ENCODE data around the gene SGSM2. TPM values are rescaled to one million over a fixed set of nuclear protein-coding genes. Genes with fewer than 3 reads are reported as not detected.

The SGSM2 gene
- total RNA-seq, 1 donor from 2014 or later, result 39.1 TPM

DNA sequence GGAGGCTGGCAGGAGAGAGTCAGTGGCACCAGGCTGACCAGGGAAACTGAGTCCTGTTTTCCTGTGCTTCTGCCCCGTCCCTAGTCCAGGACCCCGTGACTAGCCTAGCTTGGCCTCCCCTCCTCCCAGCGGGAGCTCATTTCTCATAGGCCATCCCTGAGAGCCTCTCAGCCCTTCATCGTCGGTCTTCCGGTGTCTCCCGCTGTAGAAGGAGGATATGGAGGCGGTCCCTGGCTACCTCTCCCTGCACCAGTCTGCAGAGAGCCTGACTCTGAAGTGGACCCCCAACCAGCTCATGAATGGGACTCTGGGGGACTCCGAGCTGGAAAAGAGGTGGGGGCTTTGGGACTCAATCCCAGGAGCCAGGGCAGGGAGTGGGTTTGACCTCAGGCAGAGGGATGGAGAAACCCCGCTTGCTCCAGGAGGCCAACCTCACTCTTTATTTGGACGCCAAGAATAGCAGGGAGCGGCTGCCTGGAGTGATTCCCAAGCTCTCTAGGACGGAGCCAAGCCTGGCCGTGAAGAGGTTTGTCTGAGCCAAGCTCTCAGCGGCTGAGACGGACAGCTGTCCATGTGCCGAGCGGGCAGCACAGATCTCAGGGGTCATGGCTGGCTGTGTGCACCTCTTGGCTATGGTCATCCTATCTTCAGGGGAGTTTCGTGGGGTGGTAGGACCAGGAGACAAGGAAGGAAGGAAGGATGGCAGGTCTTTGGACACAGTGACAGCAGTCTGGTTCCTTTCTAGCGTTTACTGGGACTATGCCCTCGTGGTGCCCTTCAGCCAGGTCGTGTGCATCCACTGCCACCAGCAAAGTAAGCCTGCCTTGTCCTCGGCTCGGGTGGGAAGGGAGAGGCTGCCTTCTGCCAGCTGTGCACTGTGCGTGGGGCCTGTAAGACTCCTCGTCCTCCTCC, 26.8 kb downstream of the SGSM2 start:
- H3K4me3 Mint-ChIP-seq, result no peak overlapping the region
- H3K27me3 Mint-ChIP-seq (ENCODE audit: insufficient read depth), result no peaks in the 10 kb centered on the region
- H3K9me3 Mint-ChIP-seq, result no peaks in the 10 kb centered on the region
- no peak overlapping the region for H3K27ac Mint-ChIP-seq
- intact Hi-C loops (cut with micrococcal nuclease), result no loop called here
- no peaks in the 10 kb centered on the region for H3K4me1 Mint-ChIP-seq (ENCODE audit: low read depth)
- peaks cover 3% of the 10 kb centered on the region for H3K36me3 Mint-ChIP-seq (ENCODE audit: low read depth)
- DNase-seq (ENCODE audit: low spot score), result no peak

DNA sequence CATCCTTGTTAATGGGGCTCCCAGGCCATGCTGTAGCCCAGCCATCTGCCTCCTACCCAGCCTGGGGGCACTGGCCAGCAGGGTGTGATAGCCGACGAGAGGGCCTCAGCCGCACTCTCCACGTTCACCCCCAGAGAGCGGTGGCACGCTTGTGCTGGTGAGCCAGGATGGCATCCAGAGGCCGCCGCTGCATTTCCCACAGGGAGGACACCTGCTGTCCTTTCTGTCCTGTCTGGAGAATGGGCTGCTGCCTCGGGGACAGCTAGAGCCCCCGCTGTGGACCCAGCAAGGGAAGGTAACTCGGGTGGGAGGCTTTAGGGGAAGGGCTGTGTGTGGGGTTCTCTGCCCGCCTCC, 27.4 kb downstream of the SGSM2 start:
- no peak overlapping the region for H3K27ac Mint-ChIP-seq
- no peaks in the 10 kb centered on the region for H3K9me3 Mint-ChIP-seq
- peaks cover 3% of the 10 kb centered on the region for H3K36me3 Mint-ChIP-seq (ENCODE audit: low read depth)
- no peaks in the 10 kb centered on the region for H3K27me3 Mint-ChIP-seq (ENCODE audit: insufficient read depth)
- intact Hi-C loops (cut with micrococcal nuclease), result no loop called here
- no peak overlapping the region for H3K4me3 Mint-ChIP-seq
- no peak for DNase-seq (ENCODE audit: low spot score)
- H3K4me1 Mint-ChIP-seq (ENCODE audit: low read depth), result no peaks in the 10 kb centered on the region

DNA sequence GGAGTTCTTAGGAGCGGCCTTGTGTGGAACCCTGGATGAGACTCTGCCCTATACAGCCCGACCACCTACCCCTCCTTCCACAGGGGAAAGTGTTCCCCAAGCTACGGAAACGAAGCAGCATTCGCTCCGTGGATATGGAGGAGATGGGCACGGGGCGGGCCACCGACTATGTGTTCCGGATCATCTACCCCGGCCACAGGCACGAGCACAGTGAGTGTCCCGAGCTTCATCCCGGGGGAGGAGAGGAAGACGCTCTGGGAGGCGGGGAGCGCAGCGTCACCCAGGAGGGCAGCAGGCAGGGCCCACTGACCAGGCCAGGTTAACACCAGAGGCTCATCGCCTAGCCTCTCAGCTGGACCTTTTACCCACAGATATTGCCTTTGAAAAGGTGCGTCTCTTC, 27.8 kb downstream of the SGSM2 start:
- no peak overlapping the region for H3K4me3 Mint-ChIP-seq
- intact Hi-C loops (cut with micrococcal nuclease), result no loop called here
- no peaks in the 10 kb centered on the region for H3K27me3 Mint-ChIP-seq (ENCODE audit: insufficient read depth)
- no peak for DNase-seq (ENCODE audit: low spot score)
- no peaks in the 10 kb centered on the region for H3K9me3 Mint-ChIP-seq
- H3K4me1 Mint-ChIP-seq (ENCODE audit: low read depth), result no peaks in the 10 kb centered on the region
- no peak overlapping the region for H3K27ac Mint-ChIP-seq
- H3K36me3 Mint-ChIP-seq (ENCODE audit: low read depth), result peaks cover 3% of the 10 kb centered on the region

DNA sequence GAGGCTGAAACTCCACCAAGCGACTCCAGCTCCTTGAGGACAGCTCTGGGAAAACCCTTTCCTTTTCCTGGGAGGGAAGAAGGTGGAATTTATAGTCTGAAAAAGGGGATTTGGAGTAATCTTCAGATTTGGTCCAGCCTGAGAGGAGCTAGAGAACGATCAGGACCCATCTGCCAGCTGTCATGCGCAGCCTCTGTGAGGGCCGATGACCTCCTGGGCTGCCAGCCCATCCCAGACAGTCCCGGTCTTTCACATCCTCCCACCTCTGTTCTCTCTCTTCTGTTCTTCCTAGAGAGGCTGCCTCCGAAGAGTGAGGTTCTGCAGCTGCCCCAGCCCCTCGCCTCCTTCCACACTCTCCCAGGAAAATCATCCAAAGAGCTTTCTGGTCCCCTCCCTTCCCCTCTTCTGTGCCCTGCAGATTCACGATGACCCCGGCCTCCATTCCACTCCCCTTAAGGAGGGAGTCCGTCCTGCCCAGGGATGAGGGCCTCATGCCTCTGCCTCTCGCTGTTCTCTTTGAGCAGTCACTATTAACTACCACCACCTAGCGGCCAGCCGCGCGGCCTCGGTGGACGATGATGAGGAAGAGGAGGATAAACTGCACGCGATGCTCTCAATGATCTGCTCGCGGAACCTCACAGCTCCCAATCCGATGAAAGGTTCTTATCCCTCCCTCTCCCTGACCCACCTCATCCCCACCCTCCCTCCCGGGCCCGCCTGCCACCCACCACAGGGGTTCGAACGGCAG, 29.6 kb downstream of the SGSM2 start:
- Mint-ChIP-seq H3K4me3 (no peak overlapping the region), H3K36me3 (ENCODE audit: low read depth) (peaks cover 3% of the 10 kb centered on the region), H3K4me1 (ENCODE audit: low read depth) (no peaks in the 10 kb centered on the region), H3K27ac (no peak overlapping the region), H3K9me3 (no peaks in the 10 kb centered on the region), H3K27me3 (ENCODE audit: insufficient read depth) (no peaks in the 10 kb centered on the region)
- no peak for DNase-seq (ENCODE audit: low spot score)
- intact Hi-C loops (cut with micrococcal nuclease), result no loop called here

DNA sequence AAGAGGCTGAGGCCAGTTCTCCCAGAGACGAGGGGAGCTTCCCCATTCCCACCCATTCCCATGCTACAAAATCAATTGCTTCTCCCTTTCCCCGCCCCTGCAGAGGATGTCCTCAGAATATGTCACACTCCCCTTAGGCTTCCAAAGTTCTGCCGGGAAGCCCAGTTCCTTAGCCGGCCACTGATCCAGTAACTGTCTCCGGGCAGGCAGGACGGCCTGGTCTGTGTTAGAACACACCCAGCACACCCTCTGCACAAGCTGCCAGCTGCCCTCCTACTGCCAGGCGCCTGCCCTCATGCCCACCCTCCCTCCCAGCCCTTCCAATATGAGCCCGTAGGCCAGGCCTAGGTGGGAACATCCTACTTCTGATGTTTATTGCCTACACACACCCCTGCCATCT, 31.1 kb downstream of the SGSM2 start:
- intact Hi-C loops (cut with micrococcal nuclease), result no loop called here
- Mint-ChIP-seq H3K27me3 (ENCODE audit: insufficient read depth) (no peaks in the 10 kb centered on the region), H3K9me3 (no peaks in the 10 kb centered on the region), H3K27ac (no peak overlapping the region), H3K36me3 (ENCODE audit: low read depth) (peaks cover 3% of the 10 kb centered on the region), H3K4me1 (ENCODE audit: low read depth) (no peaks in the 10 kb centered on the region), H3K4me3 (no peak overlapping the region)
- no peak for DNase-seq (ENCODE audit: low spot score)

DNA sequence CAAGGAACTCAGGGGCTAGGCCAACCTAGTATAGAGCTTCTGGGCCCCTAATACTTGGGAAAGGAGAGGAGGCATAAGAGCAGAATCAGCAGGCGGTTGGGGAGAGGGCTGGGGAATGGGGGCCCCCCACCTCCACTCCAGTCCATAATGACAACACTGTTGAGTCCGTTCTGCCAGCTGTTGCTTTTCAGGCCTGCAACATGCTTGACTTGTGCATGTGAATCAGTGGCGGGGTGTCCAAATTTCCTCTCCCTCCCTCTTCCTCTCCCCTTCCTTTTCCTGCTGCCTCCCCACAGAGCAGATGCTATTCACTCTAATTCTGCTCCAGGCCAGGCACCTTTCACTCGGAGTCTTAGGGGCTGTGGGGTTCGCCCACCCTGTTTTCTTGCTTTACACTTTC, 31.7 kb downstream of the SGSM2 start:
- intact Hi-C loops (cut with micrococcal nuclease), result no loop called here
- no peak overlapping the region for H3K27ac Mint-ChIP-seq

DNA sequence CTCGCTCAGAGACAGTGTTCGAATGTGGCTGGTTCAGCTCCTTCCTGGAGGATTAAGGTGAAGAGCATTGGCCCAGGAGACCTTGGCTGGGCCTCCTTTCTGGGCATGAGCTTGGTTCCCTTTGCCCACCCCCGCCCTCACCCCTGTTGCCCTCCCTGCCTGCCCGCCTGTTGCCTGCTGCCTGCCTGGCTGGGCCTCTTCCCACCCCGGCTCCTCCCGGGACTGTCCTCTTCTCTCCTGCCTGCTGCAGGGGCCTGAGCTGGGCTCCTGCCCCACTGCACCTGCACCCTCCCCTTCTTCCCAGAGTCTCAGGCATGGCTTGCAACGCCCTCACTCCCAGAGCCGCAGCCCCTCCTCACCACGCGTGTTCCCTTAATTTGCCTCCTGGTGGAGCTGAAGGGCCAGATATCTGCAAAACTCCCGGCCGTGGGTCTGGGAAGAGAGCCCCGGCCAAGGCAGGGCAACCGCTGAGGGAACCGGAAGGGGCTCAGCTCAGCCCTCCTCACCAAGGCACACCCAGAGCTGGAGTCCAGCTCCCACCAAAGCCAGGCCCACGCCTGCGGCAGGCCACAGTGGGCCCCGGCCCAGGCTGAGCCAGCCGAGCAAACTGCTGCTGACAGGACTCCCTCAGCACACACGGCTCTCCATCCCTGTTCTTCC, 32.4 kb downstream of the SGSM2 start:
- Mint-ChIP-seq H3K4me3 (no peak overlapping the region), H3K27me3 (ENCODE audit: insufficient read depth) (no peaks in the 10 kb centered on the region), H3K27ac (no peak overlapping the region), H3K9me3 (no peaks in the 10 kb centered on the region), H3K4me1 (ENCODE audit: low read depth) (no peaks in the 10 kb centered on the region), H3K36me3 (ENCODE audit: low read depth) (peaks cover 3% of the 10 kb centered on the region)
- intact Hi-C loops (cut with micrococcal nuclease), result no loop called here
- DNase-seq (ENCODE audit: low spot score), result no peak

More for the DNA sequence above, 31.7 kb downstream of the SGSM2 start:
- Mint-ChIP-seq H3K9me3 (no peaks in the 10 kb centered on the region), H3K36me3 (ENCODE audit: low read depth) (peaks cover 3% of the 10 kb centered on the region), H3K4me1 (ENCODE audit: low read depth) (no peaks in the 10 kb centered on the region), H3K27me3 (ENCODE audit: insufficient read depth) (no peaks in the 10 kb centered on the region), H3K4me3 (no peak overlapping the region)
- no peak for DNase-seq (ENCODE audit: low spot score)

DNA sequence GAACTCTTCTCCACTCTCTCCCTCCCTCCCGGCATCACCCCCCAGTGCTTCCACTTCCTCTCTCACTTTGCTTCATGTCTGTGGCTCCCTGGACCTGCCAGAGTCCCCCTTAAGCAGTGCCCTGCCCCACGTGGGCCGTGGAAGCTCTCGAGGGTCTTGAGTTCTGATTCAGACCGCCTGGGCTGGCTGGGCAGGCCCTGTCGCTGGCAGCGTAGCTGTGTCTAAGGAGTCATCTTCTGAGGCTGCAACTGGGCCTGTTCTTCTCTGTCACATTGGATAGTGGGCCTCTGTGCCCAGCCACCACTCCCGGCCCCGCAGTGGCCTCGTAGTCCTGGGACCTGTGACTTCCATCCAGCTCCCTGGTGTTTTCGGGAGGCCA, 32.9 kb downstream of the SGSM2 start:
- intact Hi-C loops (cut with micrococcal nuclease), result no loop called here
- no peaks in the 10 kb centered on the region for H3K4me1 Mint-ChIP-seq (ENCODE audit: low read depth)

DNA sequence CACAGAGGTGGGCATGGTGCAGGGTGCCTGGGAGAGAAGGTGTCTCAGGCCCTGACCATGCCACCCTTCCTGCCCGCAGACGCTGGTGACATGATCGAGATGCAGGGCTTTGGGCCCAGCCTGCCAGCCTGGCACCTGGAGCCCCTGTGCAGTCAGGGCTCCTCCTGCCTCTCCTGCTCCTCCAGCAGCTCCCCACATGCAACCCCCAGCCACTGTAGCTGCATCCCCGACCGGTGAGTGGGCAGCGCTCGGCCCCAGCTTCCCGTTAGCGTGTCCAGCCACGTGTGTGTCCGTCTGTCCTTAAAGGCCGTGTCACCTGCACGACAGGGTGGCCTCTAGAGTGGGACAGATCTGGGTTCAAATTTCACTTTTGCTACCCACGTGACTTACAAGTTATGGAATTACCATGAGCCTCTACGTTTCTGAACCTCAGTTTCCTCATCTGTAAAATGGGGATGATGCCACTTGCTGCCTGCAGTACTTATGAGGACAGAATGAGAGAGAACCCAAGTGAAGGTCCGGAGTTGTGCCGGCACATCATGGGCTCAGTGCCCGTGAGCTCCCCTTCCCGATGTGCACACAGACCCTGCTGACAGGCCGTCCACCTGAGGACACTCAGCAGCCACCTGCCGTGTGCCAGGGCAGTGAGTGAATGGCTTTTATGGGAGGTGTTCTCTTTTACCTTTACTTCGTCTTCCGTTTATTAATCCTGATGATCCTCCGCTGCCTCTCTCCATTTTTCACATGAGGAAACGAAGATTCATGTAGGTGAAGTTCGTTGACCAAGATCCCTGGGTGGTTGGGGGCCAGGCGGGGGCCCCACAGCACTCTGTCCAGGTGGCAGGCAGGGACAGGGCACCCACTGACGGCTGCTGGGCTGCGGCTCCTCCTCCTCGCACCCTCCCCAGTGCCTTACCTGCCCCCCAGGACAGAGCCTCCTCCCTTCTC, 34.2 kb downstream of the SGSM2 start:
- H3K36me3 Mint-ChIP-seq (ENCODE audit: low read depth), result peaks cover 5% of the 10 kb centered on the region
- intact Hi-C loops (cut with micrococcal nuclease), result no loop called here
- no peak for DNase-seq (ENCODE audit: low spot score)
- no peaks in the 10 kb centered on the region for H3K9me3 Mint-ChIP-seq
- H3K4me3 Mint-ChIP-seq, result no peak overlapping the region
- H3K27ac Mint-ChIP-seq, result no peak overlapping the region
- no peaks in the 10 kb centered on the region for H3K4me1 Mint-ChIP-seq (ENCODE audit: low read depth)
- no peaks in the 10 kb centered on the region for H3K27me3 Mint-ChIP-seq (ENCODE audit: insufficient read depth)

More for the DNA sequence above, 32.9 kb downstream of the SGSM2 start:
- DNase-seq (ENCODE audit: low spot score), result no peak
- Mint-ChIP-seq H3K4me3 (no peak overlapping the region), H3K36me3 (ENCODE audit: low read depth) (peaks cover 3% of the 10 kb centered on the region), H3K9me3 (no peaks in the 10 kb centered on the region), H3K27me3 (ENCODE audit: insufficient read depth) (no peaks in the 10 kb centered on the region), H3K27ac (no peak overlapping the region)

DNA sequence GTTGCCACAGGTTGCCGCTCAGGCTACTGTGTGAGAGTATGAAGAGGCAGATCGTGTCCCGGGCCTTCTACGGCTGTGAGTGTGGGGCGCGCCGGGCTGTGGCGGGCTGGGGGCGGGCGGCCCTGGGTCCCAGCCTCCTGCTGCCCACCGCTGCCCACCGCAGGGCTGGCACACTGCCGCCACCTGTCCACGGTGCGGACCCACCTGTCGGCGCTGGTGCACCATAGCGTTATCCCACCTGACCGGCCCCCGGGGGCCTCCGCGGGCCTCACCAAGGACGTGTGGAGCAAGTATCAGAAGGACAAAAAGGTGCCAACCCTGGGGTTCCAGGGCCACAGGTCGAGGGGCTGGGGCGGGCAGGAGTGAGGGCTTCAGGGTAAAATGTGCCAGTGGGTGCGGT, 34.9 kb downstream of the SGSM2 start:
- intact Hi-C loops (cut with micrococcal nuclease), result no loop called here

DNA sequence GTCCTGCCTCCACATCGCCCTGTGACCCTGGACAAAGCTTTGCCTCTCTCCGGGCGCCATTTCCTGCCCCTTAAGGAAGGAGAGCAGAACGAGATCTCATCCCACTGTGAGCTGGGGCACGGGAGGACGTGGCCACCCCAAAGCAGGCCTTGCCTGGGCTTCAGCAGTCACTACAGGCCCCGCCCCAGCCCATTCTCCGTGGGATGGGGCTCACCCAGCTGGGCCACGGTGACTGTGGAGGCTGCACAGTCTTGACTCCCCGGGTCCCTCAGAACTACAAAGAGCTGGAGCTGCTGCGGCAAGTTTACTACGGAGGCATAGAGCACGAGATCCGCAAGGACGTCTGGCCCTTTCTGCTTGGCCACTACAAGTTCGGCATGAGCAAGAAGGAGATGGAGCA, 35.4 kb downstream of the SGSM2 start:
- peaks cover 2% of the 10 kb centered on the region for H3K36me3 Mint-ChIP-seq (ENCODE audit: low read depth)
- H3K4me1 Mint-ChIP-seq (ENCODE audit: low read depth), result no peaks in the 10 kb centered on the region
- DNase-seq (ENCODE audit: low spot score), result no peak
- no peaks in the 10 kb centered on the region for H3K9me3 Mint-ChIP-seq
- H3K27ac Mint-ChIP-seq, result no peak overlapping the region
- intact Hi-C loops (cut with micrococcal nuclease), result no loop called here
- no peak overlapping the region for H3K4me3 Mint-ChIP-seq
- H3K27me3 Mint-ChIP-seq (ENCODE audit: insufficient read depth), result no peaks in the 10 kb centered on the region

More for the DNA sequence above, 34.9 kb downstream of the SGSM2 start:
- DNase-seq (ENCODE audit: low spot score), result no peak
- Mint-ChIP-seq H3K36me3 (ENCODE audit: low read depth) (peaks cover 2% of the 10 kb centered on the region), H3K4me1 (ENCODE audit: low read depth) (no peaks in the 10 kb centered on the region), H3K27ac (no peak overlapping the region), H3K27me3 (ENCODE audit: insufficient read depth) (no peaks in the 10 kb centered on the region), H3K4me3 (no peak overlapping the region), H3K9me3 (no peaks in the 10 kb centered on the region)

DNA sequence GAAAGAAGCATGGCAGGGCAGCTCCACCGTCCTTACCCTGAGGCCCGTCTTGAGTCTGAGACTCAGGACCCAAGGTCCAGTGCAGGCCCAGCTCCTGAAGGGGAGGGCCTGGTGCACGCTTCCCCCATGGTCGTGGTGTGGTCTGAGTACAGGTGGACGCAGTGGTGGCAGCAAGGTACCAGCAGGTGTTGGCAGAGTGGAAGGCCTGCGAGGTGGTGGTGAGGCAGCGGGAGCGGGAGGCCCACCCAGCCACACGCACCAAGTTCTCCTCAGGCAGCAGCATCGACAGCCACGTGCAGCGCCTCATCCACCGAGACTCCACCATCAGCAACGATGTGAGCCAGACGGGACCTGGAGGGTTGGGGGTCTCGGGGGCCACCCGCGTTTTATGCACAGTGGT, 35.9 kb downstream of the SGSM2 start:
- Mint-ChIP-seq H3K4me1 (ENCODE audit: low read depth) (no peaks in the 10 kb centered on the region), H3K27me3 (ENCODE audit: insufficient read depth) (no peaks in the 10 kb centered on the region), H3K9me3 (no peaks in the 10 kb centered on the region), H3K36me3 (ENCODE audit: low read depth) (peaks cover 2% of the 10 kb centered on the region), H3K27ac (no peak overlapping the region), H3K4me3 (no peak overlapping the region)
- intact Hi-C loops (cut with micrococcal nuclease), result no loop called here
- no peak for DNase-seq (ENCODE audit: low spot score)
